GM12891 (cell line): ENCODE results near the gene SLC22A12.
"Not testable (repeated sequence)": the region's sequence is repeated elsewhere in the genome, so short reads cannot be mapped to it uniquely, and the experiment has no call there.

Source experiments
- DNase-seq: peaks from one replicate; pipeline ENCODE4 v3.0.0; 2011; ENCODE audit warnings: low spot score; ENCODE audit not compliant: insufficient read length
- FAIRE-seq: peaks from 2 replicates; lab custom pipeline; 2011; peaks lifted over from hg19 to GRCh38; lab: Jason Lieb, UNC
- PAX5 ChIP-seq: IDR thresholded peaks from 2 replicates; pipeline ENCODE4 v1.6.1; 2011; ENCODE audit warnings: low read length, moderate library complexity, mild to moderate bottlenecking; ENCODE audit not compliant: insufficient read depth, severe bottlenecking
- POLR2A ChIP-seq: IDR thresholded peaks from 2 replicates; pipeline ENCODE4 v1.6.1; 2011; ENCODE audit warnings: low read depth, low read length, control low read depth
- POLR2AphosphoS5 ChIP-seq: IDR thresholded peaks from 2 replicates; pipeline ENCODE4 v1.6.1; 2011; ENCODE audit warnings: low read depth, low read length, control low read depth
- POU2F2 ChIP-seq: IDR thresholded peaks from 2 replicates; pipeline ENCODE4 v1.6.1; 2011; ENCODE audit warnings: low read depth, mild to moderate bottlenecking, control low read depth, low read length, moderate library complexity
- SPI1 ChIP-seq: IDR thresholded peaks from 2 replicates; pipeline ENCODE4 v1.6.1; 2011; ENCODE audit warnings: low read depth, low read length, control low read depth
- TAF1 ChIP-seq: IDR thresholded peaks from 2 replicates; pipeline ENCODE4 v1.6.1; 2011; ENCODE audit warnings: low read depth, low read length, control low read depth

The SLC22A12 gene

GRCh38 chr11:64594159-64594939 is 3.3 kb downstream of the SLC22A12 start:
- DNase-seq = no peak
- TF ChIP-seq TAF1 = no peak
- no peak for TF ChIP-seq POLR2A
- TF ChIP-seq SPI1 = no peak
- TF ChIP-seq POLR2AphosphoS5 = no peak
- no peak for TF ChIP-seq PAX5
- TF ChIP-seq POU2F2 = no peak
- FAIRE-seq = no peak

- peak; percentile 54 for FAIRE-seq
- DNase-seq = not testable (repeated sequence)
These were observed 4.9 kb downstream of the SLC22A12 start for GRCh38 chr11:64595922-64596321.

GRCh38 chr11:64597671-64598101 is 6.7 kb downstream of the SLC22A12 start:
- no peak for TF ChIP-seq POLR2A
- TF ChIP-seq POU2F2 = no peak
- no peak for TF ChIP-seq POLR2AphosphoS5
- TF ChIP-seq PAX5 = no peak
- no peak for TF ChIP-seq TAF1
- TF ChIP-seq SPI1 = no peak
- DNase-seq = no peak
- no peak for FAIRE-seq

- FAIRE-seq (no peak), DNase-seq (no peak)
- TF ChIP-seq TAF1 = no peak
- TF ChIP-seq PAX5 = no peak
- no peak for TF ChIP-seq POLR2A
- no peak for TF ChIP-seq SPI1
- TF ChIP-seq POU2F2 = no peak
- no peak for TF ChIP-seq POLR2AphosphoS5
These were observed 7.2 kb downstream of the SLC22A12 start for GRCh38 chr11:64598106-64598796.

GRCh38 chr11:64598797-64599697 is 8.0 kb downstream of the SLC22A12 start:
- TF ChIP-seq PAX5 (no peak), POLR2A (no peak), POLR2AphosphoS5 (no peak)
- no peak for FAIRE-seq
- no peak for DNase-seq

- TF ChIP-seq TAF1 (no peak), POU2F2 (no peak), PAX5 (no peak), POLR2AphosphoS5 (no peak), SPI1 (no peak), POLR2A (no peak)
- no peak for FAIRE-seq
- DNase-seq = no peak
These were observed 8.7 kb downstream of the SLC22A12 start for GRCh38 chr11:64599698-64600211.

- FAIRE-seq = no peak
- no peak for DNase-seq
- no peak for TF ChIP-seq POLR2A
- no peak for TF ChIP-seq PAX5
- TF ChIP-seq TAF1 = no peak
- TF ChIP-seq POU2F2 = no peak
- no peak for TF ChIP-seq POLR2AphosphoS5
- TF ChIP-seq SPI1 = no peak
These were observed 9.4 kb downstream of the SLC22A12 start for GRCh38 chr11:64600281-64600992.

- no peak for FAIRE-seq
- TF ChIP-seq TAF1 (no peak), POU2F2 (no peak), PAX5 (no peak), POLR2AphosphoS5 (no peak), SPI1 (no peak), POLR2A (no peak)
- DNase-seq = no peak
These were observed 10.8 kb downstream of the SLC22A12 start for GRCh38 chr11:64601605-64602465.
